Naive thymus-derived CD4-positive, alpha-beta T cell (primary cell): ENCODE data around the gene RPL22. TPM values are rescaled to one million over a fixed set of nuclear protein-coding genes. Genes with fewer than 3 reads are reported as not detected.

Experiments used
- ATAC-seq: fragments of 150-1000 bp; cut with Tn5 transposase; 2 replicates; pipeline ENCODE4 v1.10.0; 2021; ENCODE audit warnings: mild to moderate bottlenecking, moderate library complexity
- CTCF ChIA-PET: fragments of 350-600 bp; sonication (Branson Sonifier 250); formaldehyde crosslinking; loops from one replicate; lab custom pipeline; 2021; ENCODE audit warnings: antibody characterized with exemption; lab: Charles Lee
- POLR2A ChIA-PET: fragments of 350-600 bp; sonication (Branson Sonifier 250); formaldehyde crosslinking; loops from one replicate; lab custom pipeline; 2021; ENCODE audit warnings: antibody characterized with exemption, inconsistent platforms; lab: Charles Lee
- DNase-seq, 9 donors: peaks; one replicate each; pipeline versions ENCODE4 v3.0.0 to v3.0.0-alpha.2; 2020 to 2022; ENCODE audit warnings: mixed read lengths in 1 of 9
- H3K27ac ChIP-seq: one replicate; pipeline ENCODE4 v1.7.0; 2013; ENCODE audit warnings: mild to moderate bottlenecking, low read depth, low read length, moderate library complexity
- H3K27me3 ChIP-seq, 2 donors: one replicate each; pipeline ENCODE4 v1.7.0; 2013; ENCODE audit warnings: low read length in 2 of 2, mild to moderate bottlenecking in 2 of 2, moderate library complexity in 2 of 2; ENCODE audit not compliant: control insufficient read depth in 2 of 2, insufficient read depth in 2 of 2
- H3K36me3 ChIP-seq, 3 experiments: 1 replicate in 2 of 3; 2 replicates in 1 of 3; pipeline ENCODE4 v1.7.0; 2013; ENCODE audit warnings: low read length in 3 of 3, mild to moderate bottlenecking in 3 of 3, moderate library complexity in 1 of 3; ENCODE audit not compliant: insufficient read depth in 3 of 3, control insufficient read depth in 2 of 3
- H3K4me1 ChIP-seq, 2 donors: one replicate each; pipeline ENCODE4 v1.7.0; 2013; ENCODE audit warnings: low read length in 2 of 2, mild to moderate bottlenecking in 2 of 2, moderate library complexity in 1 of 2; ENCODE audit not compliant: control insufficient read depth in 2 of 2, insufficient read depth in 2 of 2
- H3K4me3 ChIP-seq: 2 replicates; pipeline ENCODE4 v1.7.0; 2013; ENCODE audit warnings: mild to moderate bottlenecking, low read length
- H3K9me3 ChIP-seq, 3 experiments: 1 replicate in 2 of 3; 2 replicates in 1 of 3; pipeline ENCODE4 v1.7.0; 2013; ENCODE audit warnings: low read length in 3 of 3; ENCODE audit not compliant: control insufficient read depth in 2 of 3
- H3K27ac Mint-ChIP-seq, 9 donors: one replicate each; pipeline ENCODE4 v1.8.0; 2020 to 2022; ENCODE audit warnings: mixed read lengths in 9 of 9, mild to moderate bottlenecking in 8 of 9, moderate library complexity in 5 of 9, inconsistent platforms in 2 of 9
- H3K27me3 Mint-ChIP-seq, 5 donors: one replicate each; pipeline ENCODE4 v1.8.0; 2021 to 2022; ENCODE audit warnings: mixed read lengths in 5 of 5, mild to moderate bottlenecking in 1 of 5
- H3K36me3 Mint-ChIP-seq, 5 donors: one replicate each; pipeline ENCODE4 v1.8.0; 2020 to 2022; ENCODE audit warnings: mixed read lengths in 5 of 5, mild to moderate bottlenecking in 3 of 5, inconsistent platforms in 1 of 5
- H3K4me1 Mint-ChIP-seq, 7 donors: one replicate each; pipeline ENCODE4 v1.8.0; 2020 to 2022; ENCODE audit warnings: mixed read lengths in 7 of 7, mild to moderate bottlenecking in 3 of 7, inconsistent platforms in 1 of 7
- H3K4me3 Mint-ChIP-seq, 10 donors: one replicate each; pipeline ENCODE4 v1.8.0; 2020 to 2022; ENCODE audit warnings: mild to moderate bottlenecking in 10 of 10, mixed read lengths in 10 of 10, moderate library complexity in 6 of 10, inconsistent platforms in 2 of 10
- H3K9me3 Mint-ChIP-seq, 11 donors: one replicate each; pipeline ENCODE4 v1.8.0; 2020 to 2022; ENCODE audit warnings: mixed read lengths in 11 of 11, mild to moderate bottlenecking in 4 of 11, inconsistent platforms in 1 of 11, moderate library complexity in 1 of 11
- intact Hi-C, 2 donors: fragments of 100-400 bp; cut with micrococcal nuclease; formaldehyde crosslinking; loops; one replicate each; pipeline ENCODE4 v1.15.1; 2023
- polyA plus RNA-seq, 2 donors: library from polyadenylated mRNA; unstranded; fragments of 300-500 nt; fragmentation: Illumina TruSeq; gene quantifications; one replicate each; pipeline ENCODE4 v1.2.3, GENCODE V29; 2021
- total RNA-seq, 6 experiments: library from RNA in 5 of 6; stranded (reverse) in 5 of 6; gene quantifications; 1 replicate in 5 of 6; 2 replicates in 1 of 6; pipeline ENCODE4 v1.2.3 and lab custom pipeline; 2021 to 2026

The RPL22 gene
- total RNA-seq, result 100 to 1,000 TPM; 431 to 720 (median 579) TPM
- 100 to 1,000 TPM; 129 to 298 TPM for polyA plus RNA-seq
- 108 reads per million, percentile 86 among the genes with 10 or more reads in this experiment for total RNA-seq (lab: John Stamatoyannopoulos, UW)

DNA sequence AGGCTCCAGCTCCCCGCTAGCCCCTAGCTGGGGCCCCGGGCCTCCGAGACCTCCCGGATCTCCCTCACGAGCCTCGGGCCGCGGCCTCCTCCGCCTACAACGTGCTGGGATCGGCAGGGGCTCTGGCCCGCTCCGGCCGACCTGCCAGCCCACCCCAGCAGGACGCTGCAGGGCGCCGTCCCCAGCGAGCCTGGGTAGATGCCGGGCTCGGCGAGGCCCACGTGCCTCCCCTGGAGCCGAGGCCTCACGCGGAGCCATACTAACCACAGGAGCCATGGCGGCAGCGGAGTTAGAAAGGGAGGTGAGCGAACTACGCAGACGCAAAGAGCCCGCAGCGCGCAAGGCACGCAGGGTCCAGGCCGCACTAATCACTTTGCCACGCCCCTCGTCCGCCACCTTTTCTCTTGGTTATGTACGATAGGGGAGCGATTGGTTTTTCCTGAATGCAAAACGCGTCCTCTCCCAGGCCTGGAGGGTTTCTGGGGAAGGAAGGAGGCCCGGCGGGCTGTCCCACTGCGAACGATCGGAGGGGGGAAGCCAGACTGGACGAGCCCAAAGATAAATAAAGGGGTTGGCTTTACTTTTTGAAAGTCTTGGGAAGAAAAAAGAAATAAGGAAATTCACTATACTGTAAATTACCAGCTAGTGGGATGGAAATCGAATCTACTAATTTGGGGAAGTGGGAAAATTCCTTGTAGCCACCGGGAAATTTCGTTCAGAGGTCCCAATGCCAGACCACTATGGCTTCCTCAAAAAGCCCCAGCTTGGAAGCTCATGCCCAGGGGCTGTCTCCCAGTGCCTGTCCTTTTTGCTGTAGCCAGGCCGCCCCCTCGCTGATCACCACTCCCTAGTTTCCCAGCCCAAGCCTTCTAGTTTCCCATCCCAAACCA is at the start of gene RPL22:
TSS of gene RPL22 (minus strand) at position 298 of the 890 bp plus-strand sequence. CDS start at position 276, 22 bp downstream.
- ChIA-PET CTCF (no interaction called here), POLR2A (interaction anchor here (0.7 to 1.7 kb wide), 5 partner anchors 14 to 403 kb away, joined by 3 to 8 read pairs (median 3); partner anchors contain the start of genes ICMT and KLHL21)
- Histone ChIP-seq H3K36me3 (peaks cover 0 to 29% (median under 1%) of the 10 kb centered on the region in 3 experiments), H3K27ac (peak within 1 kb of the TSS; percentile 85), H3K4me1 (peaks cover 24 to 25% of the 10 kb centered on the region in 2 donors), H3K27me3 (no peaks in the 10 kb centered on the region), H3K9me3 (no peaks in the 10 kb centered on the region), H3K4me3 (peak within 1 kb of the TSS; percentile 79)
- peaks cover 0 to under 1% (median 0%) of the 10 kb centered on the region in 5 donors for H3K27me3 Mint-ChIP-seq
- H3K36me3 Mint-ChIP-seq, result peaks cover 3 to 20% (median 19%) of the 10 kb centered on the region in 5 donors
- peaks cover 40 to 56% (median 47%) of the 10 kb centered on the region in 7 donors for H3K4me1 Mint-ChIP-seq
- ATAC-seq (peak; percentile 99), DNase-seq (peak; percentile 79 to 98 (median 96))
- peak within 1 kb of the TSS; percentile 85 to 98 (median 94) for H3K4me3 Mint-ChIP-seq
- intact Hi-C loops, result loop anchor here (1.0 to 10.0 kb wide), 12 partner anchors 8 to 585 kb away; partner anchors contain the start of genes ICMT (in 2 of the 2), NPHP4 (in 2 of the 2), PHF13 (in 2 of the 2) and ACOT7 (in 1 of the 2)
- peaks cover 0 to 4% (median 0%) of the 10 kb centered on the region in 11 donors for H3K9me3 Mint-ChIP-seq
- peak within 1 kb of the TSS; percentile 82 to 96 (median 93) for H3K27ac Mint-ChIP-seq

DNA sequence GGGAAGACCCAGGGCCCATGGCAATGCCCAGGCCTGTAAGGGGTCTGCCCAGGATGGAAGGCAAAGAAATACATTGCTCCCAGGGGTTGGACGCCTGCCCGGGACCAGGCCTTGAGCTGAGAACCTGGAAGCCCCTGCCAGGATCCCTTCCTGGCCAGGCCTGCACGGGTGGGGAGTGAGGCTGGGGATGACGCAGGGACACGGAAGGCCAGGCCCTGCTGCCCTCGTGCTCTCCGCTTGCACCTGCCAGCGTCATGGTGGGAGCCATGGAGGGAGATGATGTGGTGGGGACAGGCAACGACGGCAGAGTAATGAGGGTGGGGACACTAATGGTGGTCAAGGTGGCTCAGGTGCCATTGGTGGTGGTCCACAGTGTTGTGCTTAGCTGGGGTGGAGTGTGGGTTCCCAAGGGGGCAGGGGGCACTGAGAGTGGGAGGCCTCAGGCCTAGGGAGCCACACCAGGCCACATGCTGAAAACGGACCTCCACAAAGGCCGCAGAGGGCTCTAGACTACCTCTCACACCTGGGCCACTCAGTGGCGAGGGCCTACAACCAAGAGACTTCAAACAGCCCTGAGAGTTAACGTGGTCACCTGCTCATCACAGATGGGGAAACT is 48.9 kb upstream of the RPL22 start:
- no peak for DNase-seq
- peaks cover 3 to 13% of the 10 kb centered on the region in 2 donors for H3K4me1 ChIP-seq
- peaks cover 26 to 69% (median 34%) of the 10 kb centered on the region in 5 donors for H3K27me3 Mint-ChIP-seq
- H3K4me3 Mint-ChIP-seq, result peak overlapping the region in 2 of 10 donors; percentile 23 to 49
- POLR2A ChIA-PET, result no interaction called here
- no peak overlapping the region for H3K4me3 ChIP-seq
- no peaks in the 10 kb centered on the region for H3K9me3 Mint-ChIP-seq
- H3K27ac Mint-ChIP-seq, result peak overlapping the region in 1 of 9 donors; percentile 69
- no peaks in the 10 kb centered on the region for H3K36me3 Mint-ChIP-seq
- H3K9me3 ChIP-seq, result no peaks in the 10 kb centered on the region
- ATAC-seq, result no peak
- peaks cover 5 to 15% (median 8%) of the 10 kb centered on the region in 7 donors for H3K4me1 Mint-ChIP-seq
- no peak overlapping the region for H3K27ac ChIP-seq
- no peaks in the 10 kb centered on the region for H3K36me3 ChIP-seq
- CTCF ChIA-PET, result interaction anchor here (0.6 to 2.5 kb wide), 4 partner anchors 110 to 822 kb away, joined by 3 to 7 read pairs (median 5); no protein-coding TSS in a partner anchor
- intact Hi-C loops, result loop anchor here in 1 of 2 donors (5.0 kb wide), 1 partner anchor 174 kb away; the partner anchor contains the start of gene ESPN
- peaks cover 13 to 33% of the 10 kb centered on the region in 2 donors for H3K27me3 ChIP-seq

DNA sequence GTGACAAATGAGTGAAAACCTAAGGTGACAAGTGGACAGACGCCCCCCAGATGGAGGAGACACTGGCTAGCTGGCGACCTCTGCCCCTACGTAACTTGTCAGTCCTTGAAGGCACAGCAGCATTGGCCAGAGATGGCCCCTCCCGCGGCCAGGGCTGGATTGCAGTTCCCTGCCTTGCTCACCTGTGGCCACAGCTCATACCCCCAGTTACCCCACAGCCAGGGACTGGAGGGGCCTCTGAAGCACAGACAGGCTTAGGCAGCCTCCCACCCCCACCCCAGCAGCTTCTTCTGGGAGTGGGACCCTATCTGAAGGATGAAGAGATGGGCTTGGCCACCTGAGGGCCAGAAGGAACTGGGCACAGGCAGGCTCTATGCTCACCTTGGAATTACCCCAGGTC is 48.3 kb upstream of the RPL22 start:
- Histone ChIP-seq H3K4me3 (no peak overlapping the region), H3K27ac (no peak overlapping the region), H3K9me3 (no peaks in the 10 kb centered on the region), H3K27me3 (peaks cover 15 to 38% of the 10 kb centered on the region in 2 donors), H3K36me3 (no peaks in the 10 kb centered on the region), H3K4me1 (peaks cover 3 to 13% of the 10 kb centered on the region in 2 donors)
- H3K27me3 Mint-ChIP-seq, result peaks cover 27 to 73% (median 36%) of the 10 kb centered on the region in 5 donors
- H3K4me1 Mint-ChIP-seq, result peaks cover 5 to 15% (median 8%) of the 10 kb centered on the region in 7 donors
- CTCF ChIA-PET, result interaction anchor here (0.6 to 2.5 kb wide), 13 partner anchors 96 to 823 kb away, joined by 3 to 7 read pairs (median 4); no protein-coding TSS in a partner anchor
- no peak overlapping the region for H3K27ac Mint-ChIP-seq
- H3K4me3 Mint-ChIP-seq, result no peak overlapping the region
- DNase-seq, result no peak
- intact Hi-C loops, result loop anchor here (2.0 to 5.0 kb wide), 4 partner anchors 33 to 399 kb away; partner anchors contain the start of gene ESPN (in 1 of the 2)
- H3K36me3 Mint-ChIP-seq, result no peaks in the 10 kb centered on the region
- no peaks in the 10 kb centered on the region for H3K9me3 Mint-ChIP-seq
- ATAC-seq, result no peak
- POLR2A ChIA-PET, result no interaction called here

DNA sequence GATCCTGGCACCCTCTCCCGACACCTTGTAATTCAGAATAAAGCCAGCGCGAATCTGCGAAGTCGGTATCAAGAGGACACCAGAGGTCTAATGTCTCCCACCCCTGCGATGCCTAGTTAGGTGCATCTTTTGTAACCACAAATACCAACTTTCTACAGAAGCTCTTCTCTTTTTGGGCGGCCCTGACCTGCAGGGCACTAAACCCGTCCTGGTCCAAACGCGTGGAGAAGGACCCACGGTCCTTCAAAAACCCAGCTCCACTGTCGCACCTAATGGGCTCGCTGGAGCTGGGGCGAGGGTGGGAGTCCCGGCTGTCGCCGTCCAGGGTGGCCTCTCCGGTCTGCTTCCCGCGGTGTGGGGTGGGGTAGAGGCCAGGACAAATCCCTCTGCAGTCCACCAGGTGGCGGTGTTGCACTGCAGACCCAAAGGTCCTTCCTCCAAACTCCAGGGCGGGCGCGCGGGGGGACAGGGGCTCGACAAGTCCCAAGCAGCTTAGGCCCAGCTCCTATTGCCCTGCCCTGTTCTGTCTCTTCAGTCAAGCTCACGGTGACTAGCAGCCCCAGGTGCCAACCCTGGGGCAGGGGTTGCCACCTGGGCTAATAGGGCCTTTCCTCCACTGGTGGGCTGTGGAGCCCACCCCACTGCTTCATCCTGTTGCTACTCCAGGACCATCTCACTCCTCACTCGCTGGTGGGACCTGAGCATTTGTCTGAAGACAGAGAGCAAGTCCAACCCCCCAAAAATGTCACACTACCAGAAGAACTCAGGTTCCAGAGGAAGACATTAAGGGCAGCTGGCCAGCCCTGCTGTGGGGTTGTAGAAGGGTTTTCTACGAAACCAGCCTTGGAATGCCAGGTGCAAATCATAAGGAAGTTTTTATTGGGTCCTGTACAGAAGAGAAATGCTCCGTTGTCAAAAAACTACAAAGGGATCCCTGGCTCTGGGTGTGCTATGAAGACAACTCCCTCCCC is 47.4 kb upstream of the RPL22 start:
- Mint-ChIP-seq H3K9me3 (no peaks in the 10 kb centered on the region), H3K4me1 (peaks cover 5 to 15% (median 8%) of the 10 kb centered on the region in 7 donors), H3K4me3 (peak overlapping the region in 9 of 10 donors; percentile 38 to 85 (median 58)), H3K27me3 (peaks cover 27 to 71% (median 36%) of the 10 kb centered on the region in 5 donors), H3K27ac (peak overlapping the region in 4 of 9 donors; percentile 62 to 84 (median 74)), H3K36me3 (no peaks in the 10 kb centered on the region)
- no peak overlapping the region for H3K27ac ChIP-seq
- ATAC-seq, result peak; percentile 86
- intact Hi-C loops, result loop anchor here (1.0 to 5.0 kb wide), 12 partner anchors 10 to 400 kb away; partner anchors contain the start of genes ESPN (in 1 of the 2) and NOL9 (in 1 of the 2)
- no peaks in the 10 kb centered on the region for H3K36me3 ChIP-seq
- H3K9me3 ChIP-seq, result no peaks in the 10 kb centered on the region
- H3K4me3 ChIP-seq, result no peak overlapping the region
- H3K4me1 ChIP-seq, result peaks cover 3 to 13% of the 10 kb centered on the region in 2 donors
- ChIA-PET CTCF (interaction anchor here (0.6 to 2.5 kb wide), 21 partner anchors 9 to 365 kb away, joined by 3 to 7 read pairs (median 4); no protein-coding TSS in a partner anchor), POLR2A (no interaction called here)
- H3K27me3 ChIP-seq, result peaks cover 15 to 38% of the 10 kb centered on the region in 2 donors
- DNase-seq, result peak; percentile 58 to 83 (median 72)

DNA sequence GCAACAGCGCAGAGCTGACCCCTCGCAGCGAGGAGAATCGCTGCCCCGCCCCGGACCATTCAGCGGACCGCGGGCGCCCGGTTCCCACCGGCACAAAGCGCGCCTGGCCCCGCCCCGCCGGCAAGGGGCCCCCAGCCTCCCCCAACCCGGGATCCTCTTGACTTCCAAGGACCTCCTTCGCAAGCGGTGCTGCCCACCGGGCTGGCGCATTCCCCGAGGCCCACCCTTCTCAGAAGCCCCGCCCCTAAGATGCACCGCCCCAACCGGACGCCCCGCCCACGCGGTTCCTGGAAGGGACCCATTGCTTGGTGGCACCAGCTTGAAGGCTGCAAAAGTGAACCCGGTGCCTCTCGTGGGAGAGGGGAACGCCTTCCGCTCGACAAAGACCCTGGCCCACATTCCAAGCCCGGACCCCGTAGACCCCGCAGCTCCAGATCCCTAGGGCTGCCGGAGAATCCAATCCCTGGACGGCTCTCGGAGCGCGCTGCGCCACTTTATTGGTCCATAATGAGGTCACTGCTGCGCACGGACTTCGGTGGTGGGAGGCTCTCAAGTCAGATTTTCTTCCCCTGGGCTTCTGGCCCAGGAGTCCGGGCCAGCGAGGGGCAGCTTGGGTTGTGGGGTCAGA is 46.6 kb upstream of the RPL22 start:
- H3K9me3 Mint-ChIP-seq, result no peaks in the 10 kb centered on the region
- intact Hi-C loops, result loop anchor here (1.0 to 5.0 kb wide), 16 partner anchors 10 to 401 kb away; partner anchors contain the start of genes ESPN (in 1 of the 2), NOL9 (in 1 of the 2) and RPL22 (in 1 of the 2)
- no peak overlapping the region for H3K27ac ChIP-seq
- H3K36me3 Mint-ChIP-seq, result peaks cover 0 to 4% (median 0%) of the 10 kb centered on the region in 5 donors
- H3K27me3 ChIP-seq, result peaks cover 20 to 45% of the 10 kb centered on the region in 2 donors
- peak overlapping the region in 4 of 10 donors; percentile 51 to 85 (median 67) for H3K4me3 Mint-ChIP-seq
- POLR2A ChIA-PET, result interaction anchor here (0.8 kb wide), 1 partner anchor 328 kb away, joined by 3 read pairs; no protein-coding TSS in a partner anchor
- H3K4me3 ChIP-seq, result no peak overlapping the region
- no peaks in the 10 kb centered on the region for H3K9me3 ChIP-seq
- CTCF ChIA-PET, result interaction anchor here (0.6 to 2.5 kb wide), 12 partner anchors 8 to 365 kb away, joined by 3 to 7 read pairs (median 4); no protein-coding TSS in a partner anchor
- DNase-seq (peak in 3 of 9 donors; percentile 28 to 72 (median 36)), ATAC-seq (no peak)
- H3K36me3 ChIP-seq, result no peaks in the 10 kb centered on the region
- H3K27ac Mint-ChIP-seq, result peak overlapping the region in 2 of 9 donors; percentile 74 to 84
- H3K4me1 ChIP-seq, result peaks cover 3 to 13% of the 10 kb centered on the region in 2 donors
- H3K27me3 Mint-ChIP-seq, result peaks cover 35 to 73% (median 44%) of the 10 kb centered on the region in 5 donors
- peaks cover 5 to 19% (median 12%) of the 10 kb centered on the region in 7 donors for H3K4me1 Mint-ChIP-seq
